Central memory CD8-positive, alpha-beta T cell (primary cell): ENCODE results near the gene PIK3C2G.

Experiments used
- ATAC-seq: fragments of 150-1000 bp; cut with Tn5 transposase; replicated peaks from 2 replicates; pipeline ENCODE4 v1.10.0; 2022; ENCODE audit warnings: mild to moderate bottlenecking, moderate FRiP score, moderate number of reproducible peaks; ENCODE audit not compliant: poor library complexity, severe bottlenecking; ENCODE audit errors: extremely low read depth
- DNase-seq, 2 donors: peaks; one replicate each; pipeline ENCODE4 v3.0.0; 2021; ENCODE audit warnings: low spot score in 2 of 2
- H3K27ac Mint-ChIP-seq: one replicate; pipeline ENCODE4 v1.8.0; 2022; ENCODE audit warnings: low read depth, mild to moderate bottlenecking, moderate library complexity, mixed read lengths
- H3K27me3 Mint-ChIP-seq: one replicate; pipeline ENCODE4 v1.8.0; 2022; ENCODE audit warnings: mixed read lengths
- H3K36me3 Mint-ChIP-seq: one replicate; pipeline ENCODE4 v1.8.0; 2022; ENCODE audit warnings: mild to moderate bottlenecking, moderate library complexity, mixed read lengths; ENCODE audit not compliant: insufficient read depth
- H3K4me1 Mint-ChIP-seq: one replicate; pipeline ENCODE4 v1.8.0; 2022; ENCODE audit warnings: mixed read lengths
- H3K4me3 Mint-ChIP-seq: one replicate; pipeline ENCODE4 v1.8.0; 2022; ENCODE audit warnings: mild to moderate bottlenecking, moderate library complexity, mixed read lengths
- H3K9me3 Mint-ChIP-seq: one replicate; pipeline ENCODE4 v1.8.0; 2022; ENCODE audit warnings: mixed read lengths

Gene PIK3C2G

DNA sequence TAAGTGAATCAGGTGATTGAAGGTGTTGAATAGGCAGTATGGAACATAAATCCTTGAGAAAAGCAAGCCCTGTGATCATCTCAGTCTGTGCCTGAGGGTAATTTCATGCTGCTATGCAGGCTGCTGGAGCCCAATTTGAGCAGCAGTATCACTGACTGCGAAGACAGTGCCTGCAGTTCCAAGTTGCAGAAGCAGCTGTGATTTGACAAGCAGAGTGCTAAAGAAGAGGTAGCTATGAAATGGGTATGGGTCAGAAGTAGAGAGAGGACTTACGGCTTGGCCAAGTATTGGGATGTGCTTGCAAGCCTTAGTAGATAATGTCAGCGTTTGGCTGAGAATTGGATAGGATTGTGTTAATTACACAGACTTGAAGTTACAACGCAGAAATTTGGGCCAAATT lies 22.5 kb downstream of the PIK3C2G start:
- no peaks in the 10 kb centered on the region for H3K27me3 Mint-ChIP-seq
- no peaks in the 10 kb centered on the region for H3K36me3 Mint-ChIP-seq
- H3K27ac Mint-ChIP-seq, result no peak overlapping the region
- H3K4me3 Mint-ChIP-seq, result no peak overlapping the region
- no peak for DNase-seq
- ATAC-seq, result no peak
- H3K4me1 Mint-ChIP-seq, result no peaks in the 10 kb centered on the region
- H3K9me3 Mint-ChIP-seq, result peaks cover 15% of the 10 kb centered on the region

DNA sequence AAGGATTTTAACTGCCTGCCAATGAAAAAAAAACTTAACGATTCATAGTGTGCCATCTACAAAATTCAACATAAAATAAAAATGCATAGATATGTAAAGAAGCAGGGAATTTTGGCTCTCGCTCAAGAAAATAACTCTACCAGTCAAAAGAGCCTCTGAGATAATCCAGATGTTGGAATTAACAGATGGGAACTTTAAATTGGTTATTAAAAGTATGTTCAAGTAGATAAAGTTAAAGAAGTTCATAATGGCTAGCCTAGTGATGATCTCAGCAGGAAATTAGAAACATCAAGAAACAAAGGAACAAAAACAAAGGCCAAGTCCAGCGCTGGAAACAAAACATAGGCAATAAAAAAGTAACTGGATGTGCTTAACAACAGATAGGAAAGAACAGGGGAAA lies 23.1 kb downstream of the PIK3C2G start:
- Mint-ChIP-seq H3K9me3 (peaks cover 15% of the 10 kb centered on the region), H3K4me3 (no peak overlapping the region), H3K27me3 (no peaks in the 10 kb centered on the region), H3K36me3 (no peaks in the 10 kb centered on the region), H3K27ac (no peak overlapping the region), H3K4me1 (no peaks in the 10 kb centered on the region)
- ATAC-seq (no peak), DNase-seq (no peak)

- Mint-ChIP-seq H3K4me1 (no peaks in the 10 kb centered on the region), H3K4me3 (no peak overlapping the region), H3K9me3 (peaks cover 14% of the 10 kb centered on the region)
Observed at GRCh38 chr12:18285161-18285560, 23.8 kb downstream of the PIK3C2G start.

GRCh38 chr12:18290386-18290785 lies 29.1 kb downstream of the PIK3C2G start:
- Mint-ChIP-seq H3K4me3 (no peak overlapping the region), H3K9me3 (no peaks in the 10 kb centered on the region), H3K27me3 (no peaks in the 10 kb centered on the region), H3K4me1 (no peaks in the 10 kb centered on the region), H3K27ac (no peak overlapping the region), H3K36me3 (no peaks in the 10 kb centered on the region)
- no peak for ATAC-seq
- no peak for DNase-seq

More at GRCh38 chr12:18285161-18285560, 23.8 kb downstream of the PIK3C2G start:
- H3K27ac Mint-ChIP-seq, result no peak overlapping the region
- H3K36me3 Mint-ChIP-seq, result no peaks in the 10 kb centered on the region
- no peak for ATAC-seq
- DNase-seq, result no peak
- H3K27me3 Mint-ChIP-seq, result no peaks in the 10 kb centered on the region

- Mint-ChIP-seq H3K27me3 (no peaks in the 10 kb centered on the region), H3K4me3 (no peak overlapping the region), H3K9me3 (no peaks in the 10 kb centered on the region), H3K4me1 (no peaks in the 10 kb centered on the region), H3K27ac (no peak overlapping the region), H3K36me3 (no peaks in the 10 kb centered on the region)
- ATAC-seq (no peak), DNase-seq (no peak)
Observed at GRCh38 chr12:18294889-18295288, 33.6 kb downstream of the PIK3C2G start.

GRCh38 chr12:18296201-18296908 lies 35.0 kb downstream of the PIK3C2G start:
- Mint-ChIP-seq H3K4me1 (no peaks in the 10 kb centered on the region), H3K36me3 (no peaks in the 10 kb centered on the region), H3K9me3 (peaks cover 10% of the 10 kb centered on the region), H3K4me3 (no peak overlapping the region), H3K27me3 (no peaks in the 10 kb centered on the region), H3K27ac (no peak overlapping the region)
- no peak for DNase-seq
- no peak for ATAC-seq

GRCh38 chr12:18296909-18297280 lies 35.6 kb downstream of the PIK3C2G start:
- no peaks in the 10 kb centered on the region for H3K27me3 Mint-ChIP-seq
- H3K4me3 Mint-ChIP-seq, result no peak overlapping the region
- no peak for DNase-seq
- H3K9me3 Mint-ChIP-seq, result peaks cover 14% of the 10 kb centered on the region
- no peak for ATAC-seq
- no peaks in the 10 kb centered on the region for H3K4me1 Mint-ChIP-seq
- H3K27ac Mint-ChIP-seq, result no peak overlapping the region
- no peaks in the 10 kb centered on the region for H3K36me3 Mint-ChIP-seq

DNA sequence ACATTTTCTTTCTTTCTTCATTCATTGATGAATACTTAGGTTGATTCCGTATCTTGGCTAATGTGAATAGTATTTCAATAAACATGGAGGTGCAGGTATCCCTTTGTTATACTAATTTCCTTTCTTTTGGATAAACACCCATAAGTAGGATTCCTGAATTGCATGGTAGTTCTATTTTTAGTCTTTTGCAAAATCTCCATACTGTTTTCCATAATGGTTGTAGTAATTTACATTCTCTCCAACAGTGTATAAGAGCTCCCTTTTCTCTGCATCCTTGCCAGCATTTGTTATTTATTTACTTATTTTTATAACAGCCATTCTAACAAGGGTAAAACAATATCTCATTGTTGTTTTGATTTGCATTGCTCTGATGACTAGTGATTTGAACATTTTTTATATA lies 36.6 kb downstream of the PIK3C2G start:
- Mint-ChIP-seq H3K36me3 (no peaks in the 10 kb centered on the region), H3K27me3 (no peaks in the 10 kb centered on the region), H3K4me1 (no peaks in the 10 kb centered on the region), H3K27ac (no peak overlapping the region), H3K9me3 (peaks cover 16% of the 10 kb centered on the region), H3K4me3 (no peak overlapping the region)
- DNase-seq (no peak), ATAC-seq (no peak)

DNA sequence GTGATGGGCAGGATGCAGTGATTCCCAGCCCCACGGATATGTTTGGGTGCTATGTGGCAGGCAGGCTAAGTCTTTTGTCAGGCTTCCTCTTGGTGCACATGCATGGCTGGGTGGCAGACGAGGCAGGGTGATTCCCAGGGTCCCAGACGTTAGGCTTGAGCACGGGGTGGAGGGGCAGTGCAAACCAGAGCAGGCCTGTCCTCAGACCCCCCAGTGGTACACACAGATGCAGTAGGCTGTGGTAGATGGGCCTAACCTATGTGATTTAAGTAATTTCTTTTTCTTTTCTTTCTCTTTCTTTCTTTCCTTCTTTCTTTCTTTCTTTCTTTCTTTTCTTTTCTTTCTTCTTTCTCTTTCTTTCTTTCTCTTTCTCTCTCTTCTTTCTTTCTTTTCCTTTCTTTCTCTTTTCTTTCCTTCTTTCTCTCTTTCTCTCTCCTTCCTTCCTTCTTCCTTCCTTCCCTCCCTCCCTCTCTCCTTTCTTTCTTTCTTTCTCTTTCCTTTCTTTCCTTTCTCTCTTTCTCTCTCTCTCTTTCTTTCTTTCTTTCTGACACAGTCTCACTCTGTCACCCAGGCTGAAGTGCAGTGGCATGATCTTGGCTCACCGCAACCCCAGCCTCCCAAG lies 41.6 kb downstream of the PIK3C2G start:
- Mint-ChIP-seq H3K9me3 (peaks cover 21% of the 10 kb centered on the region), H3K36me3 (no peaks in the 10 kb centered on the region), H3K27ac (no peak overlapping the region), H3K4me1 (no peaks in the 10 kb centered on the region), H3K4me3 (no peak overlapping the region), H3K27me3 (no peaks in the 10 kb centered on the region)
- ATAC-seq (no peak), DNase-seq (no peak)

DNA sequence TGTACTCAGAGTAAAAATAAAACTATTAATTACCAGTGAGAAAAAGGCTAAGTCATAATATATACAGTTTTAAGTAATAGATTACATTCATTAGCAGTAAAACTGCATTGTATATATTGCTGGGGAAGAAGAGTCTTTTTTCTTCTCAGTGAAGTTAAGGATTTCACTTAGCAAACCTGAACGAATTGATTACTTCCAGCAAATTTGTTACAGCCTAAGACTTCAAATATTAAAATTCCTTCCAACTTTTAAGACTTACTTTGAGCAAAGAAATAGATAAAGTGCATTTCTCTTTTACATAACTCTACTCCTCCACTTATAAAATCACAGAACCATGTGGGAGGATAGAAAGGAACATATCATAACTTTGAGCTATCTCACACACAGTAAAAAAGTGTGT lies 43.3 kb downstream of the PIK3C2G start:
- Mint-ChIP-seq H3K36me3 (no peaks in the 10 kb centered on the region), H3K9me3 (peaks cover 21% of the 10 kb centered on the region), H3K27ac (no peak overlapping the region), H3K27me3 (no peaks in the 10 kb centered on the region), H3K4me1 (no peaks in the 10 kb centered on the region), H3K4me3 (no peak overlapping the region)
- DNase-seq, result no peak
- no peak for ATAC-seq

DNA sequence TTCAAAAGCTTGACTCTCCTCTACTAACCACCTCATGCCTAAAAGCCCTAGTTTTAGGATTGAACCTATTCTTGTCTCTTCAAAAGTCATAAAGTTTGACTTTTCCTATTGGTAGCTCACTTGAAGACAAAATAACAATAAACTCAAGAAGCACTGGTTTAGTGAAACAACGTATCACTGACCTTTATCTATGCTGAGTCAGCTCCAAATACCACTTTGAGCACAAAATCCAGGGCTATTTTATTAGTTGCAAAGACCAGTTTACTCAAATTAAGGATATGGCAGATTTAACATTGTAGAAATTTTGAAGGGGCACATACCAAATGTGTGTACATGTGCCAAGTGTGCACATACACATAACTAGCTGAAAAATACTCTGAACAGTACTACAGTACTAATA lies 45.0 kb downstream of the PIK3C2G start:
- peaks cover 11% of the 10 kb centered on the region for H3K9me3 Mint-ChIP-seq
- DNase-seq (no peak), ATAC-seq (no peak)
- no peak overlapping the region for H3K27ac Mint-ChIP-seq
- H3K4me3 Mint-ChIP-seq, result no peak overlapping the region
- no peaks in the 10 kb centered on the region for H3K4me1 Mint-ChIP-seq
- no peaks in the 10 kb centered on the region for H3K27me3 Mint-ChIP-seq
- H3K36me3 Mint-ChIP-seq, result no peaks in the 10 kb centered on the region

DNA sequence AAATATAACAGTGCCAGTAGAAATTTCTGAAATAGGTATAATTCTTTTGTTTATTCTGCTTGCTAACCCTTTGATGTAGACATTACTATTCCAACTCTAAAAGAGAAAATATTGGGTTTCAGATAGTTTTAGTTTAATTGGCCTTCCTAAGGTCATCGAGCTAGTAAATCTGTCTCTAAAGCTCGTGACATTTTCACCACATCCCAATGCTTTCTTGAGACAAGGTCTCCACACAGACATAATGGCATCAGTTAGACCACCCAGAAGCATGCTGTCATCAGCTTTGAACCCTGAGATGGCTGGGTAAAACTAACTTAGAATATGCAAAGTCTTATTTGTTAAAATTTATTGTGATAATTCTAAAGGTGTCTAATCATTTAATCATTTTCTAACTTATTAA lies 52.0 kb downstream of the PIK3C2G start:
- Mint-ChIP-seq H3K27ac (no peak overlapping the region), H3K27me3 (no peaks in the 10 kb centered on the region), H3K36me3 (no peaks in the 10 kb centered on the region), H3K4me1 (no peaks in the 10 kb centered on the region), H3K9me3 (peaks cover 6% of the 10 kb centered on the region), H3K4me3 (no peak overlapping the region)
- no peak for DNase-seq
- no peak for ATAC-seq

DNA sequence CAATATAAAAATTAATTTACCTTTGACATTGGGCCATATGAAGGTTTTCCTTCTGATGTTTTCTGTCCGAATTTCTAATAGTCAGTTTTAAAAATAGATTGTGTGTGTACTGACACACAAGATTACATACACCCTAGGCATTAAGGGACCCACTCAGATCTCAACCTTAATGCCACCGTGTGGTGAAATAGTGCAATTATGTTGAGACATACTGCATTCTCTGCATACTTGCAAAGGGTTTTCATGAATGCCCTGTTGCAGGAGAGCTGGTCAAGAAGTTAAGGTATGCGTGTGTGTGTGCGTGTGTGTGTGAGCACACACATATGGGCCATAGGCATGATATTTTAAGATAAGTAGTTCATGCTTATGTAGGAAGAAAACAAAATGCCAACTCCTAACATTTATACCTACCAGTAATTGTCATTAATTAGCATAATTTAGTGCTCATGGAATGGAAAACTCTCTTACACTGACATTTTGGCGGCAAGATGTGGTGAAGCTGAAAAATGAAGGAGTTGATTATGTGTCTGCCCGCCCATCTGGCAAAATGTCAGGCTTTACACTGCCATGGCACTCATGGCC lies 58.8 kb downstream of the PIK3C2G start:
- Mint-ChIP-seq H3K4me1 (no peaks in the 10 kb centered on the region), H3K36me3 (no peaks in the 10 kb centered on the region), H3K27ac (no peak overlapping the region), H3K9me3 (peaks cover 9% of the 10 kb centered on the region), H3K27me3 (no peaks in the 10 kb centered on the region), H3K4me3 (no peak overlapping the region)
- ATAC-seq (no peak), DNase-seq (no peak)
